NCI-H345 treated with DMSO at 0.1 percent for 48 hours (cell line): ENCODE results near the gene RGS5.

Experiments
- DNase-seq: peaks from one replicate; lab custom pipeline; 2025; ENCODE audit not compliant: unreplicated experiment; lab: John Stamatoyannopoulos, UW

The RGS5 gene

GRCh38 chr1:163145435-163145834 lies 57.3 kb downstream of the RGS5 start:
- DNase-seq = no peak

- no peak for DNase-seq
Observed at GRCh38 chr1:163144418-163144817, 58.3 kb downstream of the RGS5 start.

GRCh38 chr1:163142152-163142551 lies 60.6 kb downstream of the RGS5 start:
- no peak for DNase-seq

- DNase-seq = no peak
Observed at GRCh38 chr1:163141556-163141955, 61.2 kb downstream of the RGS5 start.

GRCh38 chr1:163137556-163138265 lies 65.0 kb downstream of the RGS5 start:
- DNase-seq = no peak

- no peak for DNase-seq
Observed at GRCh38 chr1:163131981-163132380, 70.7 kb downstream of the RGS5 start.

- no peak for DNase-seq
Observed at GRCh38 chr1:163130225-163130856, 72.4 kb downstream of the RGS5 start.

GRCh38 chr1:163128282-163128681 lies 74.4 kb downstream of the RGS5 start:
- no peak for DNase-seq

- DNase-seq = no peak
Observed at GRCh38 chr1:163124812-163125211, 77.9 kb downstream of the RGS5 start.

- no peak for DNase-seq
Observed at GRCh38 chr1:163120372-163120771, 82.3 kb downstream of the RGS5 start.

- no peak for DNase-seq
Observed at GRCh38 chr1:163119707-163120106, 83.0 kb downstream of the RGS5 start.

- no peak for DNase-seq
Observed at GRCh38 chr1:163115887-163116286, 86.8 kb downstream of the RGS5 start.

GRCh38 chr1:163107655-163108054 lies 95.1 kb downstream of the RGS5 start:
- no peak for DNase-seq

- DNase-seq = no peak
Observed at GRCh38 chr1:163106364-163106987, 96.2 kb downstream of the RGS5 start.

- DNase-seq = no peak
Observed at GRCh38 chr1:163104385-163105099, 98.2 kb downstream of the RGS5 start.

- DNase-seq = no peak
Observed at GRCh38 chr1:163102590-163102989, 100.1 kb downstream of the RGS5 start.

- no peak for DNase-seq
Observed at GRCh38 chr1:163095213-163095612, 107.5 kb downstream of the RGS5 start.

- no peak for DNase-seq
Observed at GRCh38 chr1:163094589-163094988, 108.1 kb downstream of the RGS5 start.

- no peak for DNase-seq
Observed at GRCh38 chr1:163094182-163094581, 108.5 kb downstream of the RGS5 start.

GRCh38 chr1:163093579-163093978 lies 109.1 kb downstream of the RGS5 start:
- DNase-seq = no peak

GRCh38 chr1:163093169-163093568 lies 109.5 kb downstream of the RGS5 start:
- no peak for DNase-seq
